ENCODE data around the gene OR4F15.

Gene OR4F15

GRCh38 chr15:101804375-101804774, 7.6 kb upstream of the OR4F15 start:
- DNase-seq: no peak

- no peak for DNase-seq
Observed at GRCh38 chr15:101804941-101805340, 7.1 kb upstream of the OR4F15 start.

DNA sequence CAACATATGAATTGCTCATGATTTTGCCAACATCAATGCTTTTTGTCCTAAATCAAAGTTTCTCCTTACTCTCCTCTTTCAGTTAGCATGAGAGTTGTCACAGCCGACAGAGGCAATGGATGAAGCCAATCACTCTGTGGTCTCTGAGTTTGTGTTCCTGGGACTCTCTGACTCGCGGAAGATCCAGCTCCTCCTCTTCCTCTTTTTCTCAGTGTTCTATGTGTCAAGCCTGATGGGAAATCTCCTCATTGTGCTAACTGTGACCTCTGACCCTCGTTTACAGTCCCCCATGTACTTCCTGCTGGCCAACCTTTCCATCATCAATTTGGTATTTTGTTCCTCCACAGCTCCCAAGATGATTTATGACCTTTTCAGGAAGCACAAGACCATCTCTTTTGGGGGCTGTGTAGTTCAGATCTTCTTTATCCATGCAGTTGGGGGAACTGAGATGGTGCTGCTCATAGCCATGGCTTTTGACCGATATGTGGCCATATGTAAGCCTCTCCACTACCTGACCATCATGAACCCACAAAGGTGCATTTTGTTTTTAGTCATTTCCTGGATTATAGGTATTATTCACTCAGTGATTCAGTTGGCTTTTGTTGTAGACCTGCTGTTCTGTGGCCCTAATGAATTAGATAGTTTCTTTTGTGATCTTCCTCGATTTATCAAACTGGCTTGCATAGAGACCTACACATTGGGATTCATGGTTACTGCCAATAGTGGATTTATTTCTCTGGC, 6.2 kb upstream of the OR4F15 start:
- DNase-seq: no peak

DNA sequence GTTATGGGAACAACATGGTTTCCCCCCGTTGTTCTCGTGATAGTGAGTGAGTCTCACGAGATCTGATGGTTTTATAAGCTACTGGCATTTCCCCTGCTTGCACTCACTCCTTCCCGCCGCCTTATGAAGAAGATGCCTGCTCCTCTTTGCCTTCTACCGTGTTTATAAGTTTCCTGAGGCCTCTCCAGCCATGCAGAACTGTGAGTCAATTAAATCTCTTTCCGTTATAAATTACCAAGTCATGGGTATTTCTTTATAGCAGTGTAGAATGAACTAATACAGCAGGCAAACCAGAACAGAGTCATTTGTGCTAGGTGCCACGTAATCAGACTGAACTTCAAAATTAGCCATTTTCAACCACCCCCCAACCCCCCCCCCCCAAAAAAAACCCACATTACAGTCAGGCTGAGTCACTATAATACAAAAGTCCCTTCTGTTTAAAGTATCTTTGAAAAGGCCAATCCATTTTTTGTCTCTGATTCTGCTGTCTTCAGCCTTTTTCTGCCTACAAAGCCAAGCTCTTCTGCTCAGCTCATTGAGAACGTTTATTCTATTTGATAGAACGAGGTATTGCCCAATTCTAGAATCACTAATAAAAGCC, 4.6 kb upstream of the OR4F15 start:
- DNase-seq: no peak

- DNase-seq: no peak
Observed at GRCh38 chr15:101808201-101808600, 3.8 kb upstream of the OR4F15 start.

DNA sequence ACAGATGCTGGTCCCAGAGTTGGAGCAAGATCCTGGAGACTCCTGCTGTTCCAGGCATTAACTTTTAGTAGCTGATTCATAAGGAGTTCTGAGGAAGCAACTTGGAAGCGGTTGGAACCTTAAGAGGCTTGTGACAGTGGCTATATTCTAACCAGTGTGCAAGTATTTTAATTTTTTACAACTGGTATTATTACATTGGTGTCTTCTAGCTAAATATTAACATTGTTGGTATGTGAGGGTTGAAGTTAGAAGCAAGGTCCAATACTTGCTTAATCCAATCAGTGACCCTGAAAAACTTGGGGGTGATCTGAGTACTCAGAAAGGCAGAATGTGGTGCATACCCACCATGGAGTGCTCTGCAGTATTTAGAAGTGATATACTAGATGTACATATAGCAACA, 1.5 kb upstream of the OR4F15 start:
- DNase-seq: no peak

DNA sequence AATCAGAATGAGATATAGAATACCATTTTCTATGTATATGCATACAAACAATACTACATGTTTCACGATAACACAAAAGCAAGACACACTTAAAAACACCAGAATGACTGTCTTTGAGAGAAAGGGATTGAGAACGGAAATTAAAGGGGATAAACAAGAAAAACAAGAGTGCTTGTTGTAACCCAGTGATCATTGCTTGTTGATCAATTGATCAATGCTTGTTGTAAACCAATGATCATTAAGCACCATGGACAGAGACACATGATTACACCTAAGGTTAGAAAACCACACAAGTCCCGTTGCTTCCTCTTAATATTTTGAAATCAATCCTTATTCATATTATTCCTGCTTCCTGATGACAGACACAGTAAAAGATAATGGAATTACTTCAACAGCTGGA, 1.1 kb upstream of the OR4F15 start:
- no peak for DNase-seq

- no peak for DNase-seq
Observed at GRCh38 chr15:101813803-101814534, 2.0 kb downstream of the OR4F15 start.

GRCh38 chr15:101820781-101821180, 8.8 kb downstream of the OR4F15 start:
- no peak for DNase-seq

- no peak for DNase-seq
Observed at GRCh38 chr15:101827257-101827656, 15.3 kb downstream of the OR4F15 start.

- DNase-seq: no peak
Observed at GRCh38 chr15:101828774-101829173, 16.8 kb downstream of the OR4F15 start.

GRCh38 chr15:101841656-101842055, 29.7 kb downstream of the OR4F15 start:
- DNase-seq: no peak

DNA sequence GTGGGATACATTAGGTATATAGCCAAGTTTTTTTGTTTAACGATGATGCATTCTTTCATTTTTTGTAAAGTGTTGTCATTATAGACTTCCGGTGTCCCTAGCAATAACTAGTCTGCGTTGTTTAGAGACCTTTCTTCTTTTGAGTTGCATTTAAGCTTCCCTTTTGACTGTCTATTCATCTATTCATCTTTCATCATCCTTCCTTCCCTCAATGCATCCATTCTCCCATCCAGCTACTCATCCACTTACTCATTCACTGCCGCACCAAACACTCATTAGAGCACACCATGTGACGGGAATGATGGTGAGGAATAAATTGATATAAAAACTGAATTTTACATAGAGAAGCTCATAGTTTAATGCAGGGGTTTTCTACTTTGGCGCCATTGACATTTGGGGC, 32.9 kb downstream of the OR4F15 start:
- no peak for DNase-seq

DNA sequence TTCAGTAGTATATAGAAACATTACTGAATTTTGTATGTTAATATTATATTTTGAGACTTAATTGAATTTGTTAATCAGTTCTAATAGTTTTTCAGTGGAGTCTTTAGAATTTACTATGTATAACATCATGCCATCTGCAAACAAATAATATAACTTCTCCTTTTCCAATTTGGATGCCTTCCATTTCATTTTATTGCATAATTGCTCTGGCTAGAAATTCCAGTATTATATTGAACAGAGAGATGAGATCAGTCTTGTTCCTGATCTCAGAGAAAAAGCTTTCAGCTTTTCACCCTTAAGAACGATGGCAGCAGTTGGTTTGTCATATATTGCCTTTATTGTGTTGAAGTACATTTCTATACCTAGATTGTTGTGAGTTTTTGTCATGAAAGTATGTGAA, 40.4 kb downstream of the OR4F15 start:
- DNase-seq: no peak

Measured in NCI-H1417 treated with DMSO at 0.1 percent for 48 hours (cell line).